GM19099 (cell line): Measurements from ENCODE around the gene FFAR2.

ENCODE experiments used
- POLR2A ChIP-seq: IDR thresholded peaks from 3 replicates; pipeline ENCODE4 v1.6.1; 2011; ENCODE audit warnings: low read depth; ENCODE audit not compliant: insufficient read length; ENCODE audit errors: extremely low read depth

FFAR2 gene

DNA sequence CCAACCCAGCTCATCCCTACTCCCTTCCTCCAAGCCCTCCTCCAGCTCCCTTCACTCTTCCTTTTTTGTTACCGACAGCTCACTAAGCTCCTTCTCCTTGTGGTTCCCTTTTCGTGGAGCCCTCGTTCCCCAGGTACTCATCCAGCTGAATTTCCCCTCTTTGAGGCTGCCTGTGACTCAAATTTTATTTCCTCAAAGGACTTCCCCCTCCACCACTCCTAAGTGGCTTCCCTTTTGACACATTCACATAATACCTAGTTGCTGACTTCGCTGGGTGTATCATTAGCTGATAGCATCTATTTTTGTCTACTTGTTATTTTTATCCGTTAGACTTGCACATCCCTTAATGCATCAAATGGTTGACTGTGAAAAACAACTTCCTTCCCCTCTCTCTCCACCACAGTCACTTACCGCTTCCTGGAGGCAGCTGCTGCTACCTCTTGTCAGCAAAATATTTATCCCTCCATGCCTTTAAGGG, 14.5 kb downstream of the FFAR2 start:
- TF ChIP-seq POLR2A: peak; percentile 15

DNA sequence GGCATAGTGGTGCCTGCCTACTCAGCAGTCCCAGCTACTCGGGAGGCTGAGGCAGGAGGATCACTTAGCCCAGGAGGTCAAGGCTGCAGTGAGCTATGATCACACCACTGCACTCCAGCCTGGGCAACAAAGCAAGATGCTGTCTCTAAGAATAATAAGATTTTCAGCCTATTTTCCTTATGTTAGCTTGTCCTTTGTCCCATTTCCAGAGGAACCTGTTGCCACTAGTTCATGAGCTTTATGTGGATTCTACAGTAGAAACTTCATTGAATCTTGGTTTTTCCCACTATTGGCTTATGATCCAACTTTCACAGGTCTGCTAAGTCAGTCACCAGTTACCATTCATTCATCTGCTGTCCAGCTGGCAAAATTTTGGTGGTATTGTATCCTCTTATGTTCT, 18.2 kb downstream of the FFAR2 start:
- no peak for TF ChIP-seq POLR2A

DNA sequence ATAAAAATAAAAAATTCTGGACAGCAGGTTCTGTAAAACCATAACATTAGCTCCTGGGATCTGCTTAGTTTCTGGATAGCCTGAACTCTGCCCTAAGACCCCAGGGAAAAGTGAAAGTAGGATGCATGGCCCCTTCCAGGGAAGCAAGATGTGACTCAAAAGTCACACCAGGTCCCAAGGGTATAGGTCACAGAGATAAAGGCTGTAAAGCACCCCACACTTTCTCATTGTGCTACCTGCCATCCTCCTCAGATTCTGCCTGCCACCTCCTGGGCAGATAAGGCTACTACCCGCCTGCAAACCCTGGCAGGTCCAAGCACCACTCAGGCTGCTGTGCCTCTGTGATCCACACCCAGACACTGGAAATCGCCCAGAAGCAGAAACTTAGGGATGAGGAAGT, 20.6 kb downstream of the FFAR2 start:
- no peak for TF ChIP-seq POLR2A

GRCh38 chr19:35470128-35470527, 22.1 kb downstream of the FFAR2 start:
- no peak for TF ChIP-seq POLR2A

DNA sequence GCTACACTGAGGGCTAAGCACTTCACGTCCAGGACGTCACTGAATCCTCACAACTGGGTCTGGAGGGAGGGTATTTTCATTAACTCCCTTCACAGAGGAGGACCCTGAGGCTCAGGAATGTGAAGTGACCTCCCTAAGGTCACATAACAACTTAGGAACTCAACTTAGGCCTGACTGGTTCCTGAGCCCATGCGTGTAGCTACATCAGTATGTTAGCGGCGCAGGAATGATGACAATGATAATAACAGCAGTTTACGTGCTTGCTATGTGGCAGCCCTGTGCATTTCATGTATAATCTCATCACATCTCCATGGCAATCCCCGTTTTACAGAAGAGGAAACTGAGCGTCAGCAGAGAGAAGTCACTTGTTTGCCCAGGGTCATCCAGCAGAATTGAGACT, 23.9 kb downstream of the FFAR2 start:
- no peak for TF ChIP-seq POLR2A

DNA sequence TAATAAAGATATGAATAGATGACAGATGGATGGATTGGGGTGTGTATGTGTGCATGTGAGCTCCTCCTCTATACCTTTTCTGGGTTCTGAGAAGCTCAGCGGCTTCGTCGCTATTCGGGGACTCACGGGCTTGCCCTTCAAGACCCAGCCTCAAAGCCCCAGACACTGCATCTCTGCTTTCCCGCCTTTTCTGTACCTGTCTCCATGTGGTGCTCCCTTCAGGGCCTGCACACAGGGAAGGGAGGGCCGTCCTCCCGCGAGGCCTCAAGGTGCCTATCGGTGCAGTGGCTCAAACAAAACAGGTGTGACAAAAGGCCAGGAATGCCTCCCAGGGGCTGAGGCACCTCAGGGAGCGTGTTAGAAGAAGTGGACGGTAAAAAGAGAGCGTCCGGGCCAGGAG, 26.0 kb downstream of the FFAR2 start:
- TF ChIP-seq POLR2A: no peak

DNA sequence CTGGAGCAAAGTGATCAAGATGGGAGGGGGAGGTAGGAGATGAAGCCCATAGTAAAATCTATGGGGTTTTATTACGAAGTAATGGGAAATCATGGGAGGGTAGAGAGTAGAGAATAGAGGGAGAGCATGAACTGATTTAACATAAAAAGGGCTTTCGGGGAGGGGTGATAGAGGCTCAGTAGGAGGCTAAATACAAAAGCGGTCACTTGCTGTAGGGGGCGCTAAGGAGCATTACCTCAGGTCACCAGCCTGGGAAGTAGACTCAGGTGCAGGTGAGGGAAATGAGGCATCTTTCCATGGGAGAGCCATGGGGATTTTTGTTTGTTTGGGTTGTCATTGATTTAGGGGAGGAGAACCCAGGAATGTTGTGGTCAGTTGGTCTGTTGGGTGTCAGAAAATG, 28.1 kb downstream of the FFAR2 start:
- TF ChIP-seq POLR2A: no peak

GRCh38 chr19:35478794-35479677, 31.0 kb downstream of the FFAR2 start:
- TF ChIP-seq POLR2A: no peak

DNA sequence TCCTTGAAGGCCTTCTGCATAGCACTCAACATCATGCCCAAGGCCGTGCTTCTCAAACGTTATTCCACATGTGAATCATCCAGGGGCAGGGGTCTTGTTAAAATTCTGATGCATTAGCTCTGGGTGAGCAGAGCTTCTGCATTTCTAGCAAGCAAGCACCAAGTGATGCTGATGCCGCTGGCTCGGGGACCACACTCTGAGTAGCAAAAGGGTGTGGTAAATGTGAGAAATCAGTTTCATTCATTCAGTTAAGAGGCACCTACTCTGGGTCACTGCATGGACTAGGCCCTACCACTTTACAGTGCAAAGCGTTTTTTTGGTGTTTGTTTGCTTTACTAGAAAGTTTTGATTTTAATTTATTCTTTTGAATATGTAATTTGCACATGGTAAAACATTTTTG, 35.0 kb downstream of the FFAR2 start:
- TF ChIP-seq POLR2A: no peak

DNA sequence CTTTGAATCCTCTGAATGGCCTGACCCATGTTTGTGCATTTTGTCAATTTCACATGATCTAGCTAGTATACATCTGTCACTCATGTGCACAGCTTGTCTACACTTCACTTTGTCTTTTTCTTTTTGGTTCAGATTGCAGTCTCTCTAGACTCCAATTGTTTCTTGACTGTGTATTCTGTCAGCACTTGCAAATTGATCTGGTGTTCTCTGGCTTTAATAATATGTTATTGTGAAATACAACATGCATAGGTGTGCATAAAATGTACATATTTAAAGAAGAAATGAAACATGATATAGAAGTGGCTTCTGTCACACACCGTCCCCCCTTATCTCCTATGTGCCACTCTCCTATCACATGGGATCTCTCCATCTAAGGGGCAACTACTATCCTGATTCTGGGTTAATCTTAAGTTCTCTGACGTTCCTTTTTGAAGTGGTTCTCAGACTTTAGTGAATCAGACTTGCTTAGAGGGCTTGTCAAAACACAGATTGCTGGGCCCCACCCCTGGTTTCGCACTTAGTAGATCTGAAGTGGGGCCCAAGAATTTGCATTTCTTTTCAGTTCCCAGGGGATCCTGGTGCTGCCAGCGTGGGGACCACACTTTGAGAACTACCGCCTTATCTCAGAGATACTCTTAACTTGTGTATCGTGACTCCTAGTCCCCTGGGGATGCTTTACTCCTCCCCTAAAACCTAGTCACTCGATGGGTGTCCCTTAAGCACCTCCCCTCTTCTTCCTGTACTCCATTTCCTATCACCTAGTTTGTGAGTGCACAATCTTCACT, 36.4 kb downstream of the FFAR2 start:
- no peak for TF ChIP-seq POLR2A

GRCh38 chr19:35486268-35486708, 38.2 kb downstream of the FFAR2 start:
- TF ChIP-seq POLR2A: no peak

DNA sequence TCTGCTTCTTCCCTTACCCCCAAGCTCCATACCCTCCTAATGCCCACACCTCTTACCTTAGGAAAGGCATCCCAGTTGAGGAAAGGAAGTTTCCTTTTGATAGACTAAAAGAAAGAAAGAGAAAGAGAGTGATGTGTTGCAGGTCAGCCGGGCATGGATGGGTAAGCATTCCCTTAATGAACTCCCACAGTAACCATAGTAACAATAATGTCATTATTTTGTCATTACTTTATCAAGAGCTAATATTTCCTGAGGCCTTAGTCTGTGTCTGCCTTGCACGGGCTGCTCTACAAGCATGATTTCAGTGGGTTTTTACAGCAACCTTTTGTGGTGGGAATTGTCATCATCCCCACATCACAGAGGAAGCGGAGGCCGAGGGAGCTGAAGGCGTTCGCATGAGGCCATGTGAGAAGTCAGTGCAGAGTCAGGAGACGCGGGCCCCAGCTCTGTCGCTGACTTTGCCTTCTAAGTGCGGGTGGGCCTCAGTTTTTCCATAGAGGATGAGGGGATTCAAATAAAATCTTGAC, 39.7 kb downstream of the FFAR2 start:
- no peak for TF ChIP-seq POLR2A

DNA sequence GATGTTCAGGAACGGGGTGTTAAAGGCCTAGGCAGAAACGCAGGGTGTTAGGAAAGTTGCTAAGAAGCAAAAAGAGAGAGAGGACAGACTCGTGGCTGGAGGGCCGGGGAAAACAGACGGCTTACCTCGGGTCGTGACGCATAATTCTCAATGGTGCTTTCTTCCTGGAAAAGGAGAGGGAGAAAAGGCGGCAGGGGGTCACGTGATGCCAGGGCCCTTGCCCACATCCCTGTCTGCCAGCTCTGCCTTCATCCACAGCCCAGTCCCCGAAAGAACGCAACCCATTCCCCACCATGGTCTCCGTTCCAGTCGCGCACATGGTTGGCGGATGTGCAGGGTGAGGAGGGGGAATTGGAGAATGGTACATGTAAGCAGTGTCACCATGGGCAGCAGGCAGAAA, 40.6 kb downstream of the FFAR2 start:
- TF ChIP-seq POLR2A: no peak

- TF ChIP-seq POLR2A: no peak
These were observed 42.3 kb downstream of the FFAR2 start, which contains the start of gene KRTDAP for GRCh38 chr19:35490364-35490763. KRTDAP (minus strand) TSS chr19:35490464; CDS start chr19:35490442, 22 bp downstream.

- TF ChIP-seq POLR2A: no peak
These were observed 43.8 kb downstream of the FFAR2 start for GRCh38 chr19:35491836-35492360.

- TF ChIP-seq POLR2A: no peak
These were observed 45.9 kb downstream of the FFAR2 start for GRCh38 chr19:35493971-35494370.
